GM18870 (cell line): ENCODE data around the gene NRP1.

Experiments used
- ATAC-seq: cut with Tn5 transposase; IDR thresholded peaks from one replicate; pipeline ENCODE4 v1.9.1; 2021; ENCODE audit warnings: moderate library complexity; ENCODE audit not compliant: unreplicated experiment

NRP1 gene

GRCh38 chr10:33350041-33350440, 15.6 kb upstream of the NRP1 start:
- no peak for ATAC-seq

DNA sequence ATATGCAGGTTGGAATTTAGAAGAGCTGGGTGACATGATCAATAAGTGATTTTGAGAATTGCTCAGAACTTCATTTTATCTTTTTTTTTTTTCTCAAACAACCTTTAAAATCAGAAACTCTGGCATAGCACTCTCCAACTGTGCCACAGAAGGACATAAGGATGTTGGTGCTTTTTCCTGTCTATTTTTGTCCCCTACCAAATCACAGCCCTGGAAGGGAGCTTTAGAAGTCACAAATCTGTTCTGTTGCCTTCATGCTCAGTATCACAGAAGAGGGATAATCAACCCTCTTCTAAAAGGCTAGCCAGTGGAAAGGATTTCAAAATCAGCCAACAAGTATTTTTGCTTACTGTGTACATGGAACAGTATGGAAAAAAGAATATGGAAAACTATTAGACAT, 14.8 kb upstream of the NRP1 start:
- ATAC-seq = no peak

- ATAC-seq = no peak
These were observed 12.7 kb upstream of the NRP1 start for GRCh38 chr10:33347211-33347610.

DNA sequence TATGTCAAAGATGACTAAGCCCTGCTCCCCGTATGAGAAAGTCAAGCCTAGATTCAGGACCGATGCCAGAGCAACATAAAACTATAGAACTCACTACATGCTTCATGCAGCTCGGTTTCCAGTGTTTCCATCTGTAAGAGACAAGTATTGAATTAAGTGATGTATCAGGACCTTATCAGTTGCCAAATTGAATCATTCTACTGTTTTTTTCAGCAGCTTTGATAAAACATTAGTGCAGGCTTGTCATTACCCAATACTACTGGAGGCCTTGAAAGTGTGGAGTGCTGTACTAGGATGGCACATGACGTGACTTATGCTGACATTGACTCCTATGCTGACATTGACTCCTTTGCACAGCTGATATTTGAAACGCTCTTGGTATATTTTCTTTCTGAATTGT, 10.8 kb upstream of the NRP1 start:
- ATAC-seq = no peak

- no peak for ATAC-seq
These were observed 10.2 kb upstream of the NRP1 start for GRCh38 chr10:33344676-33345075.

- ATAC-seq = no peak
These were observed 7.2 kb upstream of the NRP1 start for GRCh38 chr10:33341637-33342036.

GRCh38 chr10:33337326-33337957, 3.0 kb upstream of the NRP1 start:
- ATAC-seq = no peak

- no peak for ATAC-seq
These were observed 2.3 kb upstream of the NRP1 start for GRCh38 chr10:33336582-33337325.

DNA sequence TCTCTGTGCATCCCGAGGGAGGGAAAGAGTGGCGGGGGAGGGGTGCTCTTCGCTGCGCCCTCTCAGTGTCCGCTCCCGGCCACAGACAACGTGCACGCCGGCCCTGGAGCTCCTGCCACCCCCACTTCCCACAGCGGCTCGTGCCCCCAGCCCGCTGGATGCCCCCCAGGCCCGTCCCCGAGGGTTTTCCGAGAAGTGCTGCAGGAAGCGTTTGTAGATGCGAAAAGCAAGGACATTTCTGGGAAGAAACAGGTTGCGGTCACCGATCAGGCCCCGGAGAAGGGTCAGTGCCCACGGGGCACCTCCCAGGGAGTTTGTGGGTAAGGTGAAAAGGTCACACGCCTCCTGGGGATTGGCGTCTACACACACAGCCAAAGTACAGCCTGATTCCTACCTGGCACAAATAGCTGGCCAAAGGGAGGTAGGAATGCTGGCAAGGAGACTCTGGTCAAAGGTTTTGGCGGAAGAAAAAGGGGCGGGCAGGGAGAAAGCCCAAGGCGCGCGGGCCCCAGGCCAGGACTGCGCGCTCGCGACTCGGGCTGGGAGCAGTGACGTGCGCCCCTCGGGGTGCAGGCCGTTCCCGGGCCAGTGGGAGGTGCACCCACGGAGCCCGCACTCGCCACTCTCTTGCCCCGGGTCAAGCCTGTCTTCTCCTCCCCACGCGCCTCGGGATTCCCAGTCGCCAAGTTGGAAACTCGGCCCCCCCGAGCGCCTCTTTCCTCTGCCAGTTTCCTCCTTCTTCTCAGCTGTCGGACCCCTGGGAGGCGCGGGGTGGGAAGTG, 1.5 kb upstream of the NRP1 start:
- ATAC-seq = no peak

- no peak for ATAC-seq
These were observed 1.0 kb upstream of the NRP1 start for GRCh38 chr10:33335551-33335800.

- no peak for ATAC-seq
These were observed 511 bp upstream of the NRP1 start for GRCh38 chr10:33334805-33335550.

- ATAC-seq = no peak
These were observed 986 bp downstream of the NRP1 start for GRCh38 chr10:33333260-33334101.

DNA sequence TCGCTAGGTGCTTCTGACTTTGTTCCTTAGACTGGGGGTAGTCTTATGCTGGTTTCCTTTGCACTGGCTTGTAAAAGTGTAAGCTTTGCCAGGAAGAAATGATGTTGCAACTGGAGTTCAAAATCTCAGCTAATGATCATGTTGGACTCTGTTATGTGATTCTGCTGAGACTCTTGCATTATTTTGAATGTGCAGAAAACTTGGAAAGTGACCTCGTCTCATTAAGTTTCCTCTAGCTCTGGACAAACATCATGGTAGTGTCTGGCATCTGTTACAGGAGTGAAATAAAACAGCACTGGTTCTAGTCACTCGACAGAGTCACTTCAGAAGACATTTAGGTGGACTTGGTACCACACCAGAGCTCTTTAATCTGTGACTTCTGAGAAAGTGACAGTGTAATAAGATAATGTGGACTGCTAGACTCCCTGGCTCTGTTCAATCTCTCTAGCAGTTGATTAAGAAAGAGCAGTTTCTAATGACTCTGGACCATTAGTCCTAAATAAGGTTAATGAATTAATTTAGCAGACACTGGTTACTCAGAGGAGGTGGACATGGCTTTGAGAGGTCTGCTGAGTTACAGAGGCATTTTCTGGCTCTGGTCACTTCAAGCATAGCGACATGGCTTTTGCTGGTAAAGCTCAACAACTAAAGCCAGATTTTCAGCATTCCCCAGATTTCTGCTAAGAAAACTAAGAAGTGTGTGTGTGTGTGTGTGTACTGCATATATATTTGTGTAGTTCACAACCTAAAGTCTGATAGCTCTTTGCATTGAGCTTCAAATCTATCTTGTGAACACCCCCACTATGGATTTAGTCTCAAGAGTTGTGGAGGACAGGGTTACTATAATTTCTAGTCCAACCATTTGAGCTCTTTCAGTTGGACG, 2.0 kb downstream of the NRP1 start:
- ATAC-seq = no peak

DNA sequence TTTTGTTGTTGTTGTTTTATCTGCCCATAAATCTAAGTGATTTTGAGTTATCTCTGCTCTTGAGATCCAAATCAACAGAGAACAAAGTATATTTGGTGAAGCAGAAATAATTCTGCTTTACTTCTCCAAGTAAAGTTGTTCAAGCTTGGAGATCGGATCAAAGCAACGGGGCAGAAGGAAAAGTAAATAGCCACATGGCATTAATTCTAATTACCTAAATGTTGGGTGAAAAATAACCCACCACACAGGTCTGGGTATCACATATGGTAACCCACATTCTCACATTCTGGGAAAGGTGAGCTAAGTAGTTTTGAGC, 3.1 kb downstream of the NRP1 start:
- ATAC-seq = no peak

DNA sequence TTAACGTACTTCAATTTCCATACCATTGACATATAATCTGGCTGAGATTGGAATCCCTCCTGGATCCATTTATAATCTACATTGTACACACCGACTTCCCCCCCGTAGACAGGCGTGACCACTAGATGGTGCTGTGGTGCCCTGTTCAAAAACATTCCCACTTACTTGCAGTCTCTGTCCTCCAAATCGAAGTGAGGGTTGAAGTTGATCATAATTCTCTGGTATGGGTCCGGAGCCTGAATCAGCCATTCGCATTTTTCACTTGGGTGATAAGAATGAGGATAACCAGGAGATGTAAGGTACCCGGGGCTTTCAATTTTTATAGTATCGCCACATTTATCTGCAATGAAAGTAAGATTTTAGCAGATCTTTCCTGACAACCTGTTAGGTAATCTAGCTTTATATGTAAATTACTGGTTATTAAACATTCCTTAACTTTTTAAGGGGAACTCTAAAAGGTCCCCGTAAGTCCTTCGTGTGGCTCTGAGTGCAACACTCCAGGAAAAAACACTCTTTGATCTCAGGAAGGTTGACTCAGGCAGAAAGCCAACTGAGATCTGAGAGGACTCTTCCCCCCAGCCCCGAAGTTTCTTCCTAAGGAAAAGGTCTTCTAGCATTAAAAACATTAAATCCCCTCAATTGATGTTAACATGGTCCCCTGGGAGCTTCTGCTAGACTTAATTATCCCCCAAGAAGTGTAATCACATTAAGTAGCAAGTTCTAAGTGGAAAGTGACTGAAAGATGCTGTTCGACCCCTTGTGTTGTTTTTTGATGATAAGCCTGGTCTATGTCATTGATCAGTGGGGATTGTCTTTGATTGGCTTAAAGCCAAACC, 3.7 kb downstream of the NRP1 start:
- ATAC-seq = no peak

DNA sequence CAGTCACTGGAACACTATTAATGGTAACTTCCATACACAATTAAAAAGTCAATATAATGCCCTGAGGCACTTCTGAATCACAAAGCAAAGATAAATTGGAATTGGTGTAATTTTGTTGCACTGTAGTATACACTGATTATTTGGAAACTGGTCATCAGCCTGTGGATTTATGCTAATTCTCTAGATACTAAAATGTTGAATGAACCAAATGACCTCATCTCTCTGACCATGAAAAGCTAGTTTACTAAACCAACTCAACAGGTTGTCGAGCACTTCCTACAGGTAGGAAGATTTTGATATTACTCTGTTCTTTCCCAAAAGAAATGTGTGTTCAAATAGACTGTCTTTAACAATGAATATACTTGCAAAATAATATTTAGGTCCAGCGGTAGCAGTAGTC, 5.3 kb downstream of the NRP1 start:
- ATAC-seq = no peak

DNA sequence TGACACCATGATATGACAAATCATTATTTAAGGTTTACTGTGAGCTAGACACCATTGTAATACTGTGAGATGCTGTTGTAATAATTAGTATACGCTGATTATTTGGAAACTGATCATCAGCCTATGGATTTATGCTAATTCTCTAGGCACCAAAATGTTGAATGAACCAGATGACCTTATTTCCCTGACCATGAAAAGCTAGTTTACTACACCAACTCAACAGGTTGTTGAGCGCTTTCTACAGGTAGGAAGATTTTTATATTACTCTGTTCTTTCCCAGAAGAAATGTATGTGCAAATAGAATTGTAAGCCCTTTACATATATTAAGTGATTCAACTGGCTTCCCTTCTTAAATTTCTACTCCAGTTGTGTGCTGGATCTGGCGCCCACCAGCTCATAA, 6.2 kb downstream of the NRP1 start:
- ATAC-seq = no peak

GRCh38 chr10:33327751-33328150, 6.7 kb downstream of the NRP1 start:
- no peak for ATAC-seq

DNA sequence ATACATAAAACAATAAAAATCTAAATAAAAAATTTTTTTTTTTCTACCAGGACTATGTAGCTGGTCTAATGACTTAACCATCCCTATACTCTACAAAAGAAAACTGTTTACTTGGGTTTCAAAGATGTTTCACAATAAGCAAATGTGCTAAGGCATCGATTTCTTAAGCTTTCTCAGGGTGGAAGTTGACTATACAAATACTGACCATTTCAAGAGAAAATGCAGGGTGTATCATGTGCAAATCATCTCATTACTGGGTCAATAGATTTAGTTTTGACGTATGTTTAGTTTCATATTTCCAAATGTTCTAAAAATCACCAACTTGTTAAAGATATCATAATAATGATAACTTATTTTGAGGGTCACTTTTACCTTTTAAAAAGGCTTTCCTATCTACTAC, 7.5 kb downstream of the NRP1 start:
- no peak for ATAC-seq
